Suprapubic skin (tissue), 4 donors: ENCODE results near the gene EIF4G3.

Source experiments
- CTCF ChIP-seq, 2 donors: fragments of 200-600 bp in 1 of 2; fragments of 450-650 bp in 1 of 2; sonication (generic) in 1 of 2; IDR thresholded peaks; one replicate each; pipeline ENCODE4 v1.5.1; 2016 to 2019; ENCODE audit warnings: antibody characterized with exemption in 2 of 2, mild to moderate bottlenecking in 1 of 2, moderate library complexity in 1 of 2
- EP300 ChIP-seq: sonication (generic); formaldehyde crosslinking; IDR thresholded peaks from one replicate; pipeline ENCODE4 v1.6.1; 2017; ENCODE audit warnings: antibody characterized with exemption
- POLR2A ChIP-seq, 2 donors: fragments of 450-650 bp; IDR thresholded peaks; one replicate each; pipeline ENCODE4 v1.6.1; 2017; ENCODE audit warnings: antibody characterized with exemption in 2 of 2, mild to moderate bottlenecking in 2 of 2, moderate library complexity in 2 of 2
- POLR2AphosphoS5 ChIP-seq, 3 donors: sonication (generic); formaldehyde crosslinking; IDR thresholded peaks; one replicate each; pipeline ENCODE4 v1.6.1; 2017; ENCODE audit warnings: antibody characterized with exemption in 3 of 3

- TF ChIP-seq CTCF (IDR thresholded peaks at IDR 0.05), result no peak
- no peak for TF ChIP-seq POLR2AphosphoS5 (IDR thresholded peaks at IDR 0.05)
- TF ChIP-seq EP300, result no peak
- no peak for TF ChIP-seq POLR2A (IDR thresholded peaks at IDR 0.05)
These were observed 364.8 kb downstream of the EIF4G3 start for GRCh38 chr1:20811916-20812315.
